Measurements from ENCODE around the gene KCNAB3.

KCNAB3 gene

GRCh38 chr17:7875804-7876370, 53.8 kb downstream of the KCNAB3 start:
- DNase-seq (ENCODE audit: low read depth) = no peak

GRCh38 chr17:7873051-7873450, 56.6 kb downstream of the KCNAB3 start:
- DNase-seq (ENCODE audit: low read depth) = no peak
